Muscle layer of duodenum (tissue), 2 donors: ENCODE results near the gene CFDP1.

Experiments used
- H3K27ac ChIP-seq: one replicate; pipeline ENCODE4 v1.7.0; 2013; ENCODE audit warnings: mild to moderate bottlenecking, low read length
- H3K27me3 ChIP-seq: one replicate; pipeline ENCODE4 v1.7.0; 2013; ENCODE audit warnings: low read depth, mild to moderate bottlenecking, control low read depth, low read length
- H3K36me3 ChIP-seq, 2 donors: one replicate each; pipeline ENCODE4 v1.7.0; 2013; ENCODE audit warnings: low read length in 2 of 2, control low read depth in 1 of 2, mild to moderate bottlenecking in 1 of 2; ENCODE audit not compliant: insufficient read depth in 2 of 2, control insufficient read depth in 1 of 2
- H3K4me1 ChIP-seq, 2 donors: one replicate each; pipeline ENCODE4 v1.7.0; 2013; ENCODE audit warnings: low read length in 2 of 2, mild to moderate bottlenecking in 2 of 2, control low read depth in 1 of 2, moderate library complexity in 1 of 2; ENCODE audit not compliant: insufficient read depth in 2 of 2, control insufficient read depth in 1 of 2
- H3K4me3 ChIP-seq, 2 donors: one replicate each; pipeline ENCODE4 v1.7.0; 2013; ENCODE audit warnings: low read length in 2 of 2, low read depth in 1 of 2, mild to moderate bottlenecking in 1 of 2
- H3K9me3 ChIP-seq, 2 donors: one replicate each; pipeline ENCODE4 v1.7.0; 2013; ENCODE audit warnings: low read length in 2 of 2, control low read depth in 1 of 2, mild to moderate bottlenecking in 1 of 2; ENCODE audit not compliant: control insufficient read depth in 1 of 2
- donor health status: healthy.

CFDP1 gene

DNA sequence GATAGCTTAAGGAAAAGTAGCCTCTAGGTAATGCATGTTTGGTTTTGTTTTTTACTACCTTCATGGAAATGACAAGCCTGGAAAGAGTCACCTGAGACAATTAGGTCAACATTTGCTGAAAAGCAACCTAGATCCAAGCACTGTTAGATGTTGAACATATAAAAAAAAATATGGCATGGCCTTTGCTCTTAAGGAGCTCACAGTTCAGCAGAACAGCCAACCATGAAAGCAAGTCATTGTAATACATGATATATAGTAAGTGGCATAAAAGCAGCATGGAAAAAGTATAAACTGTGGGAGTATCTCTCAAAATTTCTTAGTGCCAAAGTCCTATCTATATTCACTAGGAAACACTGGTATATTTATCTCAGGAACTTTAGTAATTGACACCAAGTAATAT lies 31.6 kb downstream of the CFDP1 start:
- Histone ChIP-seq H3K36me3 (peaks cover 3 to 5% of the 10 kb centered on the region in 2 donors), H3K4me1 (peaks cover 0 to 7% of the 10 kb centered on the region in 2 donors), H3K9me3 (no peaks in the 10 kb centered on the region), H3K27ac (peak overlapping the region; percentile 81), H3K27me3 (no peaks in the 10 kb centered on the region), H3K4me3 (no peak overlapping the region)

DNA sequence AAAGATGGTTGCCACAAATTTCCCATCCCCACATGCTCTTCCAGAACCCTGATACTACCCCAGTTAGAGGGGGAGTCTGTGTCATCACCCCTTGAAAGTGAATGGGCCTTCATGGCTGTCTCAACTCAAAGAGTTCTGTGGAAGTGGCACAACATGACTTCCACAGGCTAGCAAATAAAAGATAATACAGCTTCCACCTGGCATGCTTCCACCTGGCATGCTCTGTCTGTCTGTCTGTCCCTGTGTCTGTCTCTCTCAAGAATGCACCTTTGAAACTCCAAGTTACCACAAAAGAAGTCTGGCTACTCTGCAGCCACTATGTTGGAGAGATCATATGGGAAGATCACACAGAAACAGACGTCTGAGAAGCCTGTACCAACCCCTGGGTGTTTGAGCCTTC lies 35.0 kb downstream of the CFDP1 start:
- Histone ChIP-seq H3K9me3 (no peaks in the 10 kb centered on the region), H3K27ac (no peak overlapping the region), H3K4me3 (no peak overlapping the region), H3K36me3 (peaks cover 9 to 14% of the 10 kb centered on the region in 2 donors), H3K27me3 (no peaks in the 10 kb centered on the region), H3K4me1 (peaks cover 0 to 7% of the 10 kb centered on the region in 2 donors)

GRCh38 chr16:75394941-75395340 lies 38.4 kb downstream of the CFDP1 start:
- peaks cover 23 to 29% of the 10 kb centered on the region in 2 donors for H3K36me3 ChIP-seq
- H3K9me3 ChIP-seq = no peaks in the 10 kb centered on the region
- H3K27ac ChIP-seq = no peak overlapping the region
- no peaks in the 10 kb centered on the region for H3K27me3 ChIP-seq
- H3K4me1 ChIP-seq = no peaks in the 10 kb centered on the region
- no peak overlapping the region for H3K4me3 ChIP-seq

- H3K36me3 ChIP-seq = peaks cover 23 to 29% of the 10 kb centered on the region in 2 donors
- H3K4me3 ChIP-seq = no peak overlapping the region
- no peaks in the 10 kb centered on the region for H3K9me3 ChIP-seq
- no peaks in the 10 kb centered on the region for H3K27me3 ChIP-seq
- H3K27ac ChIP-seq = no peak overlapping the region
- peaks cover 0 to 4% of the 10 kb centered on the region in 2 donors for H3K4me1 ChIP-seq
These were observed 40.4 kb downstream of the CFDP1 start for GRCh38 chr16:75392906-75393305.

- H3K9me3 ChIP-seq = no peaks in the 10 kb centered on the region
- H3K27ac ChIP-seq = no peak overlapping the region
- H3K36me3 ChIP-seq = peaks cover 23 to 29% of the 10 kb centered on the region in 2 donors
- no peaks in the 10 kb centered on the region for H3K27me3 ChIP-seq
- H3K4me3 ChIP-seq = no peak overlapping the region
- H3K4me1 ChIP-seq = peaks cover 0 to 4% of the 10 kb centered on the region in 2 donors
These were observed 42.2 kb downstream of the CFDP1 start for GRCh38 chr16:75390926-75391653.

DNA sequence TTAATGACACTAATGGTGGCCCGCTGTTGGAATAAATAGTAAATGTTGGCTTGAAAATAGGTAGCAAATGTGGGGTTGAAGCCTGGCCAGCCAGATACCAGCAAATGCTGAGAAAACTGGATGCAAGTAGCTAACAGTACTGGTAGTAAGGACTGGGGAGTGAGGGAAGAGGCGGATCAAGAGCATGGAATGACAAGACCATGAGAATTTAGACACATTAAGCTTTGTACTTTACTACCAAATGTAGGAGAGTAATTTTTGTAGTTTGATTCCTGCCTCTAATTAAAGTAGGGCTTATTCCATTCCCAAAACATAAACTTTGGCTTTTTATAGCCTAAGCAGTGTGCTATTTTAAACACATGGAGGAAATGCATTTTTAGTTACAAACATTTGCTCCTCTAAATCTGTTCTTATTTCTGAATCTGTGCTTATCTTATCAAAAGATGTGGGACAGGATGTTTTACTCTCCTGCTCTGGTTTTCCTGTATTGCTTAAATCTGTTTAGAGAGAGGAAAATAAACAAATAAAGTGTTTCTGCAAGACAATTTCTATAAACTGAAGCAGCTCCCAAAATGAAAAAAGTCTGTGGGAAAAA lies 44.1 kb downstream of the CFDP1 start:
- Histone ChIP-seq H3K9me3 (no peaks in the 10 kb centered on the region), H3K4me3 (no peak overlapping the region), H3K27ac (no peak overlapping the region), H3K36me3 (peaks cover 17 to 23% of the 10 kb centered on the region in 2 donors), H3K27me3 (no peaks in the 10 kb centered on the region), H3K4me1 (peaks cover 0 to 4% of the 10 kb centered on the region in 2 donors)

DNA sequence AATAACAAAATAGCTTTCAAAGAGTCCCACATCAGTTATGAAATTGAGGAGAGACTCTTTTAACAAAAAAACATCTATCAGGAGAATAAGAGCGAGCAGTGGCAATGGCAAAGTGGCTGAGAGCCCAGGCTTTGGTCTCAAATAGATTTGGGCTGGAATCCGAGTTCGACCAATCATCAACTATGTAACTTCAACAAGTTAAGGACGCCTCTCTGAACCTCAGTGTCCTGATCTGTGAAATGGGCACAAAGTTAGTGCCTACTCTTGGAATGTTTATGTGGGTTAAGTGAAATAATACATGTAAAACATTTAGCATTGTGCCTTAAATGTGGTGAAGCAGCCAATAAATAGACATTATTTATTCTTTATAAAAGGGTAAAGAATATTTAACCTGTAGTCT lies 45.4 kb downstream of the CFDP1 start:
- Histone ChIP-seq H3K4me1 (peaks cover 0 to 4% of the 10 kb centered on the region in 2 donors), H3K27ac (no peak overlapping the region), H3K9me3 (no peaks in the 10 kb centered on the region), H3K27me3 (no peaks in the 10 kb centered on the region), H3K4me3 (no peak overlapping the region), H3K36me3 (peaks cover 11 to 17% of the 10 kb centered on the region in 2 donors)

DNA sequence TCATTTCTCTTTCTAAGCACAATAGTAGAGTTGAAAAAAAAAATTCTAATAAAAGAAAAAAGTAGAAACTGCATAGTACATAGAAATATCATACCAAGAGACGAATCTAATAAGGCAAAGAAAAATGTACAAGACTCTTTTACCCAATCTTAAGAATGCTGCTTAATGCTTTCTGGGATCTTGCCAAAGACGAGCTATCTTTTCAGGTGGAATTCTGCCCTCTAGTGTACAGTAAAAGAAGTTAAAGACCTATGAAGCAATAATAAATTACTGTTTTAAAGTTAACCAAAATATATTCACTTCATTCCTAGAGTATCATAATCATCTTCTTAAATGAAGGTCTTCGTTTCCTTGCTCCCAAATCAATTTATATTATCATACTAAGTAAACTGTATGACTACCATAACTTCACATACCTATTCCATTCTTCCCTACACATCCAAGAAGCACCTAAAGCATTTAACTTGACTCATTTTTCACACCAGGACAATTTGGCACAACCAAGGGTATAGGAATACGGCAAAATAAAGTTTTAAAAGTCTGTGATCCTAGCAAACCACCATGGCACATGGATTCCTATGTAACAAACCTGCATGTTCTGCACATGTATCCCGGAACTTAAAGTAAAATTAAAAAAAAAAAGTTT lies 47.7 kb downstream of the CFDP1 start:
- H3K27ac ChIP-seq = no peak overlapping the region
- no peaks in the 10 kb centered on the region for H3K27me3 ChIP-seq

GRCh38 chr16:75383141-75383540 lies 50.2 kb downstream of the CFDP1 start:
- Histone ChIP-seq H3K27me3 (no peaks in the 10 kb centered on the region), H3K4me1 (no peaks in the 10 kb centered on the region), H3K4me3 (no peak overlapping the region), H3K9me3 (no peaks in the 10 kb centered on the region), H3K36me3 (no peaks in the 10 kb centered on the region), H3K27ac (no peak overlapping the region)

More for the DNA sequence above, 47.7 kb downstream of the CFDP1 start:
- peaks cover 0 to 4% of the 10 kb centered on the region in 2 donors for H3K4me1 ChIP-seq
- no peaks in the 10 kb centered on the region for H3K9me3 ChIP-seq
- H3K36me3 ChIP-seq = peaks cover 3 to 4% of the 10 kb centered on the region in 2 donors
- H3K4me3 ChIP-seq = no peak overlapping the region

DNA sequence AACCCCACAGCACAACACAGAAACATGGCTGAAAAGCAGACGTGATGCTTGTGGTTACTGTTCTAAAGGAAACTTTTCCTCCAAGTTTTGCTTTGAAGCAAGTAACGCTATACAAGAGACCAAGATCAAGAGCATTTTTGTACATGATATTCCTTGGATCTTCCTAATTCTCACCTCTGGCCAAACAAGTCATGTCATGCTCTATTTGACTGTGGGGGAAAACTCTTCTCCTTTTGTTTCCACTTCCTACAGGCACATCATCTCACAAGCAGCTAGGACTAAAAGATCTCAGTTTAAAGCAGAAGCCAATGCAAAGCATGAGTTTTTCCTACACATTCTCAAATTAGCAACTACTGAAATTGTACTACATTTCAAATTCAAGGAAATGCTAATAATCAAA lies 50.7 kb downstream of the CFDP1 start:
- Histone ChIP-seq H3K27ac (no peak overlapping the region), H3K27me3 (no peaks in the 10 kb centered on the region), H3K4me3 (no peak overlapping the region), H3K9me3 (no peaks in the 10 kb centered on the region), H3K36me3 (no peaks in the 10 kb centered on the region), H3K4me1 (no peaks in the 10 kb centered on the region)

- H3K4me3 ChIP-seq = no peak overlapping the region
- no peaks in the 10 kb centered on the region for H3K9me3 ChIP-seq
- no peaks in the 10 kb centered on the region for H3K36me3 ChIP-seq
- H3K27me3 ChIP-seq = no peaks in the 10 kb centered on the region
- no peaks in the 10 kb centered on the region for H3K4me1 ChIP-seq
- H3K27ac ChIP-seq = no peak overlapping the region
These were observed 52.4 kb downstream of the CFDP1 start for GRCh38 chr16:75380870-75381269.
